Measurements from ENCODE around the gene CARNS1. TPM values are rescaled to one million over a fixed set of nuclear protein-coding genes. Genes with fewer than 3 reads are reported as not detected.

Gene CARNS1
- total and polyA plus RNA-seq, 2 of the 8 experiments (the other 6 are each of a cell fraction or from before 2014, with no cell fraction given) = 0.82 to 1.1 TPM

- FAIRE-seq = no peak
- no peaks in the 10 kb centered on the region for H3K79me1 ChIP-seq (ENCODE audit: low read depth, low read length)
- CTCF ChIA-PET (ENCODE audit: partially characterized antibody) = interaction anchor here (0.7 to 34.8 kb wide), 9 partner anchors 10 to 348 kb away, joined by 3 to 1305 read pairs (median 10); partner anchors contain the start of genes POLD4 and RAD9A
Measured at GRCh38 chr11:67369275-67369674, 46.2 kb upstream of the CARNS1 start.

More at GRCh38 chr11:67369275-67369674, 46.2 kb upstream of the CARNS1 start:
- no peak overlapping the region for H3K14ac ChIP-seq (ENCODE audit: insufficient read length)
- peaks cover 0 to 27% (median 22%) of the 10 kb centered on the region in 4 experiments; a peak in 6 of 7 replicates for H3K4me1 ChIP-seq (replicated peaks in 1 of 4; ENCODE audit: control insufficient read depth in 3 of 4, insufficient read depth in 4 of 4, low read length in 3 of 4)
- 0 out of 2 replicates have a peak overlapping the region, but pooled peaks have one; percentile 84 for H2AK5ac ChIP-seq (ENCODE audit: low read depth, low read length)
- no peak overlapping the region for H3K18ac ChIP-seq (ENCODE audit: extremely low read depth, low read length)
- peaks cover 0 to 34% (median 27%) of the 10 kb centered on the region in 4 experiments; a peak in 6 of 7 replicates for H3K27me3 ChIP-seq (replicated peaks in 1 of 4; ENCODE audit: control insufficient read depth in 3 of 4, extremely low read depth in 1 of 4, insufficient read depth in 3 of 4, low read length in 3 of 4)
- H4K20me1 ChIP-seq (replicated peaks in 1 of 2; ENCODE audit: control insufficient read depth in 1 of 2, insufficient read depth in 2 of 2, low read length in 2 of 2) = peaks cover 0 to 3% of the 10 kb centered on the region in 2 experiments
- no peak overlapping the region for H3K9ac ChIP-seq (replicated peaks in 1 of 4; ENCODE audit: extremely low read depth in 1 of 4, low read depth in 3 of 4, low read length in 3 of 4)
- H4K5ac ChIP-seq (ENCODE audit: insufficient read length, low read depth, low read length) = no peak overlapping the region
- no peak overlapping the region for H2AFZ ChIP-seq (ENCODE audit: low read length)
- no peak overlapping the region for H4K91ac ChIP-seq (replicated peaks; ENCODE audit: insufficient read length, low read length)
- no peak for DNase-seq (ENCODE audit: low read depth in 1 of 2, low spot score in 2 of 2)
- H2BK120ac ChIP-seq (replicated peaks; ENCODE audit: low read depth, low read length) = no peak overlapping the region
- TF ChIP-seq FOSL1 (IDR thresholded peaks at IDR 0.05; ENCODE audit: insufficient read depth, low read depth, low read length) (no peak), BCL11A (IDR thresholded peaks at IDR 0.05; ENCODE audit: low read depth in 2 of 2, low read length in 2 of 2) (no peak), CBX5 (IDR thresholded peaks at IDR 0.05; ENCODE audit: low read depth, low read length) (no peak), NANOG (IDR thresholded peaks at IDR 0.05; ENCODE audit: insufficient read depth, low read depth, low read length, poor library complexity, severe bottlenecking) (no peak), KDM5A (IDR thresholded peaks at IDR 0.05; ENCODE audit: low read length) (no peak), CREB1 (IDR thresholded peaks at IDR 0.05) (no peak), POLR2AphosphoS5 (IDR thresholded peaks at IDR 0.05; ENCODE audit: low read depth, low read length) (no peak), TAF1 (IDR thresholded peaks at IDR 0.05; ENCODE audit: low read depth, low read length) (no peak), POLR2A (IDR thresholded peaks at IDR 0.05; ENCODE audit: control extremely low read depth in 1 of 2, low read depth in 2 of 2, low read length in 2 of 2) (no peak), KDM4A (IDR thresholded peaks at IDR 0.05; ENCODE audit: low read depth, low read length, severe bottlenecking) (no peak)
- H3K79me2 ChIP-seq (ENCODE audit: control insufficient read depth in 1 of 2, insufficient read depth in 2 of 2, low read length in 2 of 2) = no peaks in the 10 kb centered on the region
- H2BK20ac ChIP-seq (ENCODE audit: low read length) = peak overlapping the region; percentile 40; the same call in 1 of the 2 replicates
- no peak overlapping the region for H3K56ac ChIP-seq (replicated peaks; ENCODE audit: insufficient read length, low read depth, low read length)
- no peak overlapping the region for H3K4me3 ChIP-seq (ENCODE audit: extremely low read depth in 1 of 4, insufficient read depth in 2 of 4, low read depth in 3 of 4, low read length in 4 of 4)
- no peak overlapping the region for H3K4me2 ChIP-seq (ENCODE audit: insufficient read depth in 1 of 2, low read depth in 2 of 2, low read length in 2 of 2)
- no peak overlapping the region for H2BK15ac ChIP-seq (ENCODE audit: low read length)
- H2BK5ac ChIP-seq (ENCODE audit: low read depth, low read length) = no peak overlapping the region
- no peaks in the 10 kb centered on the region for H3K9me3 ChIP-seq (ENCODE audit: insufficient read depth in 2 of 2, low read depth in 1 of 2, low read length in 1 of 2)
- H3K27ac ChIP-seq (ENCODE audit: low read depth, low read length) = no peak overlapping the region
- 95% methylated on average over 8 of the region's 8 CpGs; no CpG with 5 or more reads in 1 of the 2 experiments for WGBS, 2 experiments (ENCODE audit: extremely low coverage in 1 of 2, insufficient coverage in 1 of 2, insufficient read length in 1 of 2, insufficient replicate concordance in 2 of 2, low coverage in 1 of 2, low lambda C conversion rate in 2 of 2, missing lambda C conversion rate in 1 of 2)
- no peak overlapping the region for H3K4ac ChIP-seq (replicated peaks; ENCODE audit: insufficient read length, low read depth, low read length)
- no peak overlapping the region for H4K8ac ChIP-seq (ENCODE audit: extremely low read depth, insufficient read depth, low read length)
- no peaks in the 10 kb centered on the region for H3K36me3 ChIP-seq (ENCODE audit: control insufficient read depth in 2 of 4, insufficient read depth in 4 of 4, low read length in 3 of 4)
- POLR2A ChIA-PET (ENCODE audit: partially characterized antibody) = interaction anchor here (0.8 to 1.4 kb wide), 5 partner anchors 8 to 177 kb away, joined by 3 to 5 read pairs (median 4); partner anchors contain the start of gene POLD4
- peak overlapping the region; percentile 68; the same call in 1 of the 2 replicates for H2BK12ac ChIP-seq (ENCODE audit: low read depth, low read length)
- H3K23me2 ChIP-seq (ENCODE audit: low read depth, low read length) = peaks cover 13% of the 10 kb centered on the region; the same call in 1 of the 2 replicates
- no peak overlapping the region for H3K23ac ChIP-seq (ENCODE audit: insufficient read length)
